ENCODE results near the gene ITPR3. TPM values are rescaled to one million over a fixed set of nuclear protein-coding genes. Genes with fewer than 3 reads are reported as not detected.

ITPR3 gene
- total RNA-seq, 1 donor from 2014 or later: 69.3 TPM

- DNase-seq (ENCODE audit: low read depth): no peak
- no peak for TF ChIP-seq CTCF (conservative IDR thresholded peaks at IDR 0.05; ENCODE audit: low read depth, low read length)
- H3K4me3 ChIP-seq (ENCODE audit: low read depth, low read length): no peak overlapping the region
Measured at GRCh38 chr6:33695451-33695887, 74.3 kb downstream of the ITPR3 start.

- no peak overlapping the region for H3K4me3 ChIP-seq (ENCODE audit: low read depth, low read length)
- no peak for TF ChIP-seq CTCF (conservative IDR thresholded peaks at IDR 0.05; ENCODE audit: low read depth, low read length)
- DNase-seq (ENCODE audit: low read depth): no peak
Measured at GRCh38 chr6:33696076-33696475, 75.0 kb downstream of the ITPR3 start.

GRCh38 chr6:33696548-33697518, 75.7 kb downstream of the ITPR3 start:
- TF ChIP-seq CTCF (conservative IDR thresholded peaks at IDR 0.05; ENCODE audit: low read depth, low read length): no peak
- DNase-seq (ENCODE audit: low read depth): no peak
- H3K4me3 ChIP-seq (ENCODE audit: low read depth, low read length): no peak overlapping the region

GRCh38 chr6:33697845-33698244, 76.7 kb downstream of the ITPR3 start:
- TF ChIP-seq CTCF (conservative IDR thresholded peaks at IDR 0.05; ENCODE audit: low read depth, low read length): no peak
- no peak overlapping the region for H3K4me3 ChIP-seq (ENCODE audit: low read depth, low read length)

GRCh38 chr6:33698494-33698893, 77.4 kb downstream of the ITPR3 start:
- no peak for TF ChIP-seq CTCF (conservative IDR thresholded peaks at IDR 0.05; ENCODE audit: low read depth, low read length)
- H3K4me3 ChIP-seq (ENCODE audit: low read depth, low read length): no peak overlapping the region
- DNase-seq (ENCODE audit: low read depth): no peak

More at GRCh38 chr6:33697845-33698244, 76.7 kb downstream of the ITPR3 start:
- DNase-seq (ENCODE audit: low read depth): no peak

GRCh38 chr6:33699131-33699530, 78.0 kb downstream of the ITPR3 start:
- DNase-seq (ENCODE audit: low read depth): no peak
- H3K4me3 ChIP-seq (ENCODE audit: low read depth, low read length): no peak overlapping the region
- TF ChIP-seq CTCF (conservative IDR thresholded peaks at IDR 0.05; ENCODE audit: low read depth, low read length): no peak

All from epithelial cell of proximal tubule (primary cell).